ENCODE data around the gene SELENOM. TPM values are rescaled to one million over a fixed set of nuclear protein-coding genes. Genes with fewer than 3 reads are reported as not detected.
"Not testable (repeated sequence)": the region's sequence is repeated elsewhere in the genome, so short reads cannot be mapped to it uniquely, and the experiment has no call there.

SELENOM gene
- total and polyA plus RNA-seq, 2 donors = 14.4 to 122 TPM

DNA sequence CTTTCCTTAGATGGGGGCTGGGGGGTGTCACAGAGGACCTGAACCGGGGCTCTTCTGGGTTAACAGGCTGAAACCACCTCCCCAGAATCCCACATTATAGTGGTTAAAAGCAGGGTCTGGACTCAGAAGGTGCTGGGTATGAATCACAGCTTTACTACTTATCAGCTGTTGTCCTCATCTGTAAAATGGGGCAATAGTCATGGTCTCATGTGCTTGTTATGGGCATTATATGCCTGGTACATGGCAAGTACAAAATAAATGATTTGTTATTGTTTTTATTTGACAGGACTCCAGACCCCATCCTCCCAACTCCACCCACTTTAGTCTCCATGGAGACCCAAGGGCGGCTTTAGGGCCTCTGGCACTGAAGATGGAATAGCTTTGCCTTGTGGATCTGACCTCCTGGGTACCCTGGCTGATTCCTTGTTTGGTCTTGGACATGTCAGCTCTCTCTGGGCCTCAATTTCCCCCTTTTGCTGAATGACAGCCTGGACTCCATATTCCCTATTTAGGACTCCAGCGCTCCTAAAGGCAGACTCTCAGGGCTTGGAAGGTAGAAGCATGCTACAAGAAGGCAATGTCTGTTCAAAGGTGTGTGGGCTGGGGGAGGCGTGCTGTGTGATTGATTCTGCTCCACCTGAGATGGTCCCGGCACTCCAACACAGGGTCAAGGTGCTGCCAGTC is 27.1 kb downstream of the SELENOM start:
- peak overlapping the region in 1 of 2 donors; percentile 0 for H3K27ac ChIP-seq (ENCODE audit: low read depth in 1 of 2, low read length in 1 of 2)
- peaks cover 18 to 42% of the 10 kb centered on the region in 2 donors for H3K4me1 ChIP-seq (ENCODE audit: control insufficient read depth in 2 of 2, insufficient read depth in 2 of 2, low read length in 2 of 2)
- H3K4me3 ChIP-seq (ENCODE audit: low read length in 2 of 2) = peak overlapping the region; percentile 71 to 74
- 42% methylated on average over 5 of the region's 5 CpGs for WGBS
- no peaks in the 10 kb centered on the region for H3K27me3 ChIP-seq (ENCODE audit: control insufficient read depth in 2 of 2, insufficient read depth in 1 of 2, low read length in 1 of 2)
- no peaks in the 10 kb centered on the region for H3K36me3 ChIP-seq (ENCODE audit: control insufficient read depth in 2 of 2, insufficient read depth in 2 of 2, low read length in 1 of 2)
- H3K9me3 ChIP-seq (ENCODE audit: control insufficient read depth in 2 of 2, insufficient read depth in 1 of 2, low read length in 1 of 2) = no peaks in the 10 kb centered on the region
- DNase-seq (ENCODE audit: low read depth in 6 of 9, low spot score in 9 of 9) = no peak

DNA sequence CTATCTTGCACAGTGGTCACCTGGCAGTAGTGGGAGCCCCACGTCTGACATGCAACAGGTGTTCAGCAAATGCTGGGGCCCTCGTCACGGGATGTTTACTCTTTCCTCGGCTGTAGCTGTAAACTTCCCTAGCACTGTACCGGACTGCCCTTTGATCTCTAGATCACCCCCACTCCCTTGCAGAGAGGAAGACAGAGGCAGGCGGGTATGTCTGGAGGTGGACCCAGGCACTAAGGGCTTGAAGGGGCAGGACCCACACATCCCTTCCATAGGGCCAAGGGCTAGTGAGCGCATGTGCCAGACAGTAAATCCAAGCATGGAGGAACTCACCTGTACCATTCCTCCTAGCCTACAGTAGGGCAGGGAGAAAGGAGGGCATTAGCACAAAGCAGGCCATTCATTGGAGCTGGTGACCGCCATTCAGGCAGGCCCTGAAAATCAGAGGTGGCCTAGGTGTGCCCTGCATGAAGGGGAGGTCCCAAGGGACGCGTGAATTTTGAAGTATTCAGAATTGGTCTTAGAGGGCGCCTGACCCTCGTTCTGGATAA is 28.2 kb downstream of the SELENOM start:
- Histone ChIP-seq H3K36me3 (ENCODE audit: control insufficient read depth in 2 of 2, insufficient read depth in 2 of 2, low read length in 1 of 2) (no peaks in the 10 kb centered on the region), H3K4me3 (ENCODE audit: low read length in 2 of 2) (no peak overlapping the region), H3K27me3 (ENCODE audit: control insufficient read depth in 2 of 2, insufficient read depth in 1 of 2, low read length in 1 of 2) (no peaks in the 10 kb centered on the region), H3K4me1 (ENCODE audit: control insufficient read depth in 2 of 2, insufficient read depth in 2 of 2, low read length in 2 of 2) (peaks cover 16 to 34% of the 10 kb centered on the region in 2 donors), H3K9me3 (ENCODE audit: control insufficient read depth in 2 of 2, insufficient read depth in 1 of 2, low read length in 1 of 2) (no peaks in the 10 kb centered on the region), H3K27ac (ENCODE audit: low read depth in 1 of 2, low read length in 1 of 2) (no peak overlapping the region)
- WGBS = 92% methylated on average over 12 of the region's 12 CpGs
- no peak for DNase-seq (ENCODE audit: low read depth in 6 of 9, low spot score in 9 of 9)

DNA sequence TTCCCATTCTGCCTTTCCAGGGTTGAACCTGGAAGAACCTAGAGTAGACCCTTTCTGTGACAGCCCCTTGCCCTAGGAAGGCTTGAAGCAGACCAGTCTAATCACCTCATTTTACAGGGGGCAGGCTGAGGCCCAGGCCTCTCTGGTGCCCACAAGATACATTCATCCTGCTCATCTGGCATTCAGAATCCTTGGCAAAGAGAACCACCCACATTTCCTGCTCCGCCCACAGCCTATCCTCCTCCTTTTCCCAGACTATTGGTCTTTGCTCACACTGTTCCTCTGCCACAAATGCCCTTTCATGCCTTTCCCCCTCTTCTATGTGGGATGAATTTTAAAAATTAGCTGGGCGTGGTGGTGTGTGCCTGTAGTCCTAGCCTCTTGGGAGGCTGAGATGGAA is 29.0 kb downstream of the SELENOM start:
- WGBS = 67% methylated on average over 2 of the region's 2 CpGs
- DNase-seq (ENCODE audit: low read depth in 6 of 9, low spot score in 9 of 9) = not testable (repeated sequence)
- peaks cover 16 to 26% of the 10 kb centered on the region in 2 donors for H3K4me1 ChIP-seq (ENCODE audit: control insufficient read depth in 2 of 2, insufficient read depth in 2 of 2, low read length in 2 of 2)

DNA sequence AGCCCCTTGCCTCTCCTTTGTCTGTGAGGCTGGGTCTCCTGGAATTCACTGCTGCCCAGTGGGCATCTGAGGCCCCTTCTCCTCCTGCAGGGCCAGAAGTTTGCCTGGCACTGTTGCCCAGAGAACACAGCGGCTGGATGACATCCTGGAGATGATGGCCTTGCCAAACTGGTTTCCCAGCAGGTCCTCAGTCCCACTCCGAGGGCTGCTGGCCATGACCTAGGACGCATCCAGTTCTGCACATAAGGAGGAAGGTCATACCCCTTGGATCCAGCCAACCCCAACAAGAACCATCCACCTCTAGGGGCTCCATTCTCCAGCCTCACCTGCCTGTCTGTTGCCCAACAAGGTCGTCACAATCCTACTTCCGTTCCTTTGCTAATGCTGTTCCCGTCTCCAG is 29.7 kb downstream of the SELENOM start:
- H3K27me3 ChIP-seq (ENCODE audit: control insufficient read depth in 2 of 2, insufficient read depth in 1 of 2, low read length in 1 of 2) = no peaks in the 10 kb centered on the region
- 95% methylated on average over 6 of the region's 6 CpGs for WGBS
- no peaks in the 10 kb centered on the region for H3K9me3 ChIP-seq (ENCODE audit: control insufficient read depth in 2 of 2, insufficient read depth in 1 of 2, low read length in 1 of 2)
- H3K4me3 ChIP-seq (ENCODE audit: low read length in 2 of 2) = no peak overlapping the region
- DNase-seq (ENCODE audit: low read depth in 6 of 9, low spot score in 9 of 9) = no peak
- no peak overlapping the region for H3K27ac ChIP-seq (ENCODE audit: low read depth in 1 of 2, low read length in 1 of 2)
- peaks cover 12 to 19% of the 10 kb centered on the region in 2 donors for H3K4me1 ChIP-seq (ENCODE audit: control insufficient read depth in 2 of 2, insufficient read depth in 2 of 2, low read length in 2 of 2)
- H3K36me3 ChIP-seq (ENCODE audit: control insufficient read depth in 2 of 2, insufficient read depth in 2 of 2, low read length in 1 of 2) = no peaks in the 10 kb centered on the region

More for the DNA sequence above, 29.0 kb downstream of the SELENOM start:
- not testable (repeated sequence) for H3K36me3 ChIP-seq (ENCODE audit: control insufficient read depth in 2 of 2, insufficient read depth in 2 of 2, low read length in 1 of 2); H3K4me3 ChIP-seq (ENCODE audit: low read length in 2 of 2); H3K27ac ChIP-seq (ENCODE audit: low read depth in 1 of 2, low read length in 1 of 2); H3K9me3 ChIP-seq (ENCODE audit: control insufficient read depth in 2 of 2, insufficient read depth in 1 of 2, low read length in 1 of 2); H3K27me3 ChIP-seq (ENCODE audit: control insufficient read depth in 2 of 2, insufficient read depth in 1 of 2, low read length in 1 of 2)

DNA sequence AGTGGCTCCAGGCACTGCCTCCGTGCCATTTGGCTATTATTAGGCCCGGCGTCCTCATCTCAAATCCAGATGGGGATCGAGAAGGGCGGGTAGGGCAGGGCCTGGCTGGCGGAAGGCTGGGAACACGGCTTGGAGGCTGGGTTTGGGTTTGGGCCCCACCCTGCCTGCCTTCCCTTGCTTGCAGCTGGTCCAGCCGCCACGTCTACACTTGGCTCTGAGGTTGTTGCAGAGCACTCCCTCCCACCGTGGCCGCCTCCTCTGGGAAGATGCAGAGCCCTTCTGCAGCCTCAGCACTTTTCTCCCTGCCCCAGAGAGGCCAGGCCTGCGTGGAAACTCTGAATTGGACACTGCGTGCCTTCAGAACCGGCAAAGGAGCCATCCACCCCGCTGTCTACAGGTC is 31.4 kb downstream of the SELENOM start:
- no peak overlapping the region for H3K27ac ChIP-seq (ENCODE audit: low read depth in 1 of 2, low read length in 1 of 2)
- no peak overlapping the region for H3K4me3 ChIP-seq (ENCODE audit: low read length in 2 of 2)
- no peaks in the 10 kb centered on the region for H3K9me3 ChIP-seq (ENCODE audit: control insufficient read depth in 2 of 2, insufficient read depth in 1 of 2, low read length in 1 of 2)
- no peaks in the 10 kb centered on the region for H3K36me3 ChIP-seq (ENCODE audit: control insufficient read depth in 2 of 2, insufficient read depth in 2 of 2, low read length in 1 of 2)
- 89% methylated on average over 15 of the region's 15 CpGs for WGBS
- no peak for DNase-seq (ENCODE audit: low read depth in 6 of 9, low spot score in 9 of 9)
- peaks cover 0 to 5% of the 10 kb centered on the region in 2 donors for H3K4me1 ChIP-seq (ENCODE audit: control insufficient read depth in 2 of 2, insufficient read depth in 2 of 2, low read length in 2 of 2)
- no peaks in the 10 kb centered on the region for H3K27me3 ChIP-seq (ENCODE audit: control insufficient read depth in 2 of 2, insufficient read depth in 1 of 2, low read length in 1 of 2)

- not testable (repeated sequence) for H3K9me3 ChIP-seq (ENCODE audit: control insufficient read depth in 2 of 2, insufficient read depth in 1 of 2, low read length in 1 of 2); H3K27me3 ChIP-seq (ENCODE audit: control insufficient read depth in 2 of 2, insufficient read depth in 1 of 2, low read length in 1 of 2); H3K27ac ChIP-seq (ENCODE audit: low read depth in 1 of 2, low read length in 1 of 2); H3K4me1 ChIP-seq (ENCODE audit: control insufficient read depth in 2 of 2, insufficient read depth in 2 of 2, low read length in 2 of 2); H3K36me3 ChIP-seq (ENCODE audit: control insufficient read depth in 2 of 2, insufficient read depth in 2 of 2, low read length in 1 of 2); H3K4me3 ChIP-seq (ENCODE audit: low read length in 2 of 2); DNase-seq (ENCODE audit: low read depth in 6 of 9, low spot score in 9 of 9)
- 97% methylated on average over 5 of the region's 5 CpGs for WGBS
Measured at GRCh38 chr22:31073545-31074145, 33.7 kb downstream of the SELENOM start.

GRCh38 chr22:31073125-31073524 is 34.2 kb downstream of the SELENOM start:
- WGBS = 84% methylated on average over 9 of the region's 9 CpGs
- not testable (repeated sequence) for H3K9me3 ChIP-seq (ENCODE audit: control insufficient read depth in 2 of 2, insufficient read depth in 1 of 2, low read length in 1 of 2); H3K4me1 ChIP-seq (ENCODE audit: control insufficient read depth in 2 of 2, insufficient read depth in 2 of 2, low read length in 2 of 2); H3K27me3 ChIP-seq (ENCODE audit: control insufficient read depth in 2 of 2, insufficient read depth in 1 of 2, low read length in 1 of 2); H3K36me3 ChIP-seq (ENCODE audit: control insufficient read depth in 2 of 2, insufficient read depth in 2 of 2, low read length in 1 of 2); H3K27ac ChIP-seq (ENCODE audit: low read depth in 1 of 2, low read length in 1 of 2); H3K4me3 ChIP-seq (ENCODE audit: low read length in 2 of 2); DNase-seq (ENCODE audit: low read depth in 6 of 9, low spot score in 9 of 9)

GRCh38 chr22:31069691-31070314 is 37.6 kb downstream of the SELENOM start:
- H3K4me1 ChIP-seq (ENCODE audit: control insufficient read depth in 2 of 2, insufficient read depth in 2 of 2, low read length in 2 of 2); H3K27ac ChIP-seq (ENCODE audit: low read depth in 1 of 2, low read length in 1 of 2); H3K4me3 ChIP-seq (ENCODE audit: low read length in 2 of 2); H3K36me3 ChIP-seq (ENCODE audit: control insufficient read depth in 2 of 2, insufficient read depth in 2 of 2, low read length in 1 of 2); H3K9me3 ChIP-seq (ENCODE audit: control insufficient read depth in 2 of 2, insufficient read depth in 1 of 2, low read length in 1 of 2); H3K27me3 ChIP-seq (ENCODE audit: control insufficient read depth in 2 of 2, insufficient read depth in 1 of 2, low read length in 1 of 2); DNase-seq (ENCODE audit: low read depth in 6 of 9, low spot score in 9 of 9): not testable (repeated sequence)
- WGBS = 89% methylated on average over 6 of the region's 6 CpGs

DNA sequence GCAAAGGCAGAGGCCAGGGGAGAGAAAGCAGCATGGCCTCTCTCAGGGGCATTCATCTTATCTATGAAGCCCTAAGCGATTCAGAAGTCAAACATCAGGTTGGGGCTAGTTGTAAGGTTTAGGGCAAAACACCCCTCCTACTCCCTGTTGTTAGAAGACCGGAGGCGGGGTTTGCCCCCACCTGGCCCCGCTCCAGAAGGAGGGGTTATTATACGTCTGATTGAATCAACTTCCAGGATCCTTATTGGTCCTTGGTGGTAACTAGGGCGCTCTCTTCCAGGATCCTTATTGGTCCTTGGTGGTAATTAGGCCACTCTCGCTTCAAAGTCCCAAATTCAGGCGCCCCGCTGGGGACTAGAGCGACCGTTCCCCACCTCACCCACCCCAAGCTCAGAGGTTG is 38.4 kb downstream of the SELENOM start:
- no peak overlapping the region for H3K27ac ChIP-seq (ENCODE audit: low read depth in 1 of 2, low read length in 1 of 2)
- no peaks in the 10 kb centered on the region for H3K36me3 ChIP-seq (ENCODE audit: control insufficient read depth in 2 of 2, insufficient read depth in 2 of 2, low read length in 1 of 2)
- H3K4me1 ChIP-seq (ENCODE audit: control insufficient read depth in 2 of 2, insufficient read depth in 2 of 2, low read length in 2 of 2) = no peaks in the 10 kb centered on the region
- 93% methylated on average over 11 of the region's 11 CpGs for WGBS
- H3K27me3 ChIP-seq (ENCODE audit: control insufficient read depth in 2 of 2, insufficient read depth in 1 of 2, low read length in 1 of 2) = no peaks in the 10 kb centered on the region
- no peak overlapping the region for H3K4me3 ChIP-seq (ENCODE audit: low read length in 2 of 2)
- no peaks in the 10 kb centered on the region for H3K9me3 ChIP-seq (ENCODE audit: control insufficient read depth in 2 of 2, insufficient read depth in 1 of 2, low read length in 1 of 2)
- no peak for DNase-seq (ENCODE audit: low read depth in 6 of 9, low spot score in 9 of 9)

Measured in thymus (tissue), 11 donors.